Measurements from ENCODE around the gene VPS52.

Gene VPS52

DNA sequence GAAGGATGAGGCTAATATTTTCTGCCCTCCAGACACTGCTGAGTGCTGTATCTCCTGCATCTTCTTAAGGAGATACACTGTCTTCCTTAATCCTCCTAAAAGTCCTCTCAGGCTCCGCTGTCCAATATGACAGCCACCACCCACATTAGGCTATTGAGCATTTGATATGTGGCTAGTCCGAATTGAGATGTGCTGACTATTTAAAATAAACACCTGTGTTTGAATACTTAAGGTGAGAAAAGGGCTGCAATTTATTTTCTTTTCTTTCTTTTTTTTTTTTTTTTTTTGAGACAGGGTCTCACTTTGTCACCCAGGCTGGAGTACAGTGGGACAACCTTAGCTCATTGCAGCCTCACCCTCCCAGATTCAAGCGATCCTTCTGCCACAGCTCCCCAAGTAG, 30.2 kb upstream of the VPS52 start:
- TF ChIP-seq, protein P1, sequence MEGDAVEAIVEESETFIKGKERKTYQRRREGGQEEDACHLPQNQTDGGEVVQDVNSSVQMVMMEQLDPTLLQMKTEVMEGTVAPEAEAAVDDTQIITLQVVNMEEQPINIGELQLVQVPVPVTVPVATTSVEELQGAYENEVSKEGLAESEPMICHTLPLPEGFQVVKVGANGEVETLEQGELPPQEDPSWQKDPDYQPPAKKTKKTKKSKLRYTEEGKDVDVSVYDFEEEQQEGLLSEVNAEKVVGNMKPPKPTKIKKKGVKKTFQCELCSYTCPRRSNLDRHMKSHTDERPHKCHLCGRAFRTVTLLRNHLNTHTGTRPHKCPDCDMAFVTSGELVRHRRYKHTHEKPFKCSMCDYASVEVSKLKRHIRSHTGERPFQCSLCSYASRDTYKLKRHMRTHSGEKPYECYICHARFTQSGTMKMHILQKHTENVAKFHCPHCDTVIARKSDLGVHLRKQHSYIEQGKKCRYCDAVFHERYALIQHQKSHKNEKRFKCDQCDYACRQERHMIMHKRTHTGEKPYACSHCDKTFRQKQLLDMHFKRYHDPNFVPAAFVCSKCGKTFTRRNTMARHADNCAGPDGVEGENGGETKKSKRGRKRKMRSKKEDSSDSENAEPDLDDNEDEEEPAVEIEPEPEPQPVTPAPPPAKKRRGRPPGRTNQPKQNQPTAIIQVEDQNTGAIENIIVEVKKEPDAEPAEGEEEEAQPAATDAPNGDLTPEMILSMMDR (IDR thresholded peaks at IDR 0.05; ENCODE audit: low read depth, low read length), result no peak
- H3K4me3 ChIP-seq (replicated peaks in 1 of 2; ENCODE audit: low read depth in 2 of 2, low read length in 2 of 2), result no peak overlapping the region
- no peak for DNase-seq (ENCODE audit: low read depth in 2 of 2)

DNA sequence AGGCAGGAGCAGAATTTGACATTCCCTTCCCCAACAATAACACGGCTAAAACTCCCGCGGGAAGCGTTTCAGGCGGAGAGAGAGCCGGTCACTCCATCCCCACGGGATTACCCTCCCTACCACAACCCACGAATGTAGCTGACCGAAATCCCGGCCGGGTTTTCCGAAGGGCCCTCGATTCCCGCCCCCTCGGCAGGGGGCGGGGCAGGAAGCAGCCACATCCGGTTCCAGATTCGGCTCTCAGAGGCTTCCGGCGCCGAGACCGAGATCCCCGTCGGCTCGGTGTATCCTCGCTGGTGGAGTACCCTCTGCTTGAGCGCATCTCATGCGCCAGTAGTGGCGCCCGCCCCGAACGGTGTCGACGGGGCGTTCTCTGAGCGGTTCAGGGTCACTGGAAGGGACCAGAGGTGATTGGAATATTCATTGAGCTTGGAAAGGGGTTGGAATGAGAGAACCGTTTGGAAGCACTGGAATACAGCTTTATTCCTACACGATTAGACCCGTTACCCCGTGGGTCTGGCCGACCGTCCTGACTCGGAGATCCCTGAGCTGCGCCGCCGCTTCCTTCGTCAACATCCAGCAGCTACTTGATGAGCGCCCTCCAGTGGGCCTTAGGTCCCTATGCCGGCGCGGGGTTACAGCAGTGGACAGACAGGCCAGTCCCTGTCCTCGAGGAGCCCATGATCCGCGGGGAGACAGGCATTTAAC, 27.7 kb upstream of the VPS52 start:
- H3K4me3 ChIP-seq (replicated peaks in 1 of 2; ENCODE audit: low read depth in 2 of 2, low read length in 2 of 2), result peak overlapping the region; percentile 63 to 80
- TF ChIP-seq, protein P1 (IDR thresholded peaks at IDR 0.05; ENCODE audit: low read depth, low read length), result peak; percentile 90
- peak; percentile 94 to 95 for DNase-seq (ENCODE audit: low read depth in 2 of 2)

DNA sequence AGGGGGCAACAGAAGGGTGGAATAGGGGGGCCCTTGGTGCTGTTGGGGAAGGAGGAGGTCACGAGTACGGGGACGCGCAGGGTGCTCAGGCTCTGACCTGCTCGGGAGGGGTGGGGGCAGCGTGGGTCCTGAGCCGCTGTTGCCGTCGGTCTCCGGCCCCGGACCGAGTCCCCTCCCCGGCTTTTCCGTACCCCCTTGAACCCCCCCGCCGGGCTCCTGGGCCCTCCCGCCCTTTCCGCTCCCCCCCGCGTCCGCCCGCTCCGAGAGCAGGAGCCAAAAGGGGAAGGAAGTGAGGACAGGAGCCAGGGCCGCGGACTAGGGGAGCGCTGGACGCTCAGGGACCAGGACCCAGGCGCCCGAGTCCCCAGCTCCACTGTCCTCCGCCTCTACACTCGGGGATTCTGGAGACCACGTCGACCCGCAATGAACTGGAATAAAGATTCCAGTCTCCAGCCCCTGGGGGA, 27.1 kb upstream of the VPS52 start, which contains the start of gene RGL2:
RGL2 (minus strand) TSS at position 170 of the 464 bp plus-strand sequence. CDS start 332 bp downstream, outside the sequence.
- DNase-seq (ENCODE audit: low read depth in 2 of 2), result peak in 1 of 2 donors; percentile 80
- TF ChIP-seq, protein P1 (IDR thresholded peaks at IDR 0.05; ENCODE audit: low read depth, low read length), result no peak
- H3K4me3 ChIP-seq (replicated peaks in 1 of 2; ENCODE audit: low read depth in 2 of 2, low read length in 2 of 2), result peak within 1 kb of the TSS; percentile 63 to 80

DNA sequence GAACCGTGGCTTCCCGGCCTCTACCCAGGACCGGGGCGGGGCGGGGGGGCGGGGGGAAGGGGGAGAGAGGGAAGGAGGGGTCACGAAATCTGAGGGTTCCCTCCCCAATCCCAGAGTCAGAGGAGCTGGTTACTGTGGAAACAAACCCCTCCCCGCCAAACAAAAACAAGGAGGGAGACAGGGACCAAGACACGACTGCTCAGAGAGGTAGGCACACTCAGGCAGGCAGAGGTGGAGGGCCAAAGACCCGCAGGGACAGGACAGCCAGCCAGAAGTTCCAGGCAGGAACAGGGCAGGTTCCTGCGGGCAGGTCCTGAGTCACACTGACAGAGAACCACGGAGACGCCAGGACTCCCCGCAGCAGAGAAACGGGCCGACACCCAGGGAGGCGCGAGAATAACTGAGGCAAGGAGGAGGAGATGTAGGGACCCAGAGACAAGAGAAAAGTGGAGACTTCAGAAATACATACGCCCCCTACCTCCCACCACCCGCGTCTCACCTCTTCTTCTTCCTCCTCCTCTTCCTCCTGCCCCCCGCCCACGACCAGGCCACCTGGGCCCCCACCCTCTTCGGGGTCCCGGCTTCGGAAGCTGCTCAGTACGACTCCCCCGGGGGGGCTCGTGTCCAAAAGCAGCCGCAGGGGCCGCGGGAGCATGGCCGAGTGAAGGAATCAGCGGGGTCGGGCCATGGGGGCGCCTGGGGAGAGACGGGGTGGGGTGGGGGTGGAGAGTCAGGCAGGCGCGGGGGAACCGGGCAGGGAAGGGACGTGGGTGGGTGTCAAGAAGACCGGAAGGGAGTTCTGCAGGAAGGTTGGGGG, 26.5 kb upstream of the VPS52 start:
- TF ChIP-seq, protein P1 (IDR thresholded peaks at IDR 0.05; ENCODE audit: low read depth, low read length), result no peak
- peak overlapping the region; percentile 63 to 80 for H3K4me3 ChIP-seq (replicated peaks in 1 of 2; ENCODE audit: low read depth in 2 of 2, low read length in 2 of 2)
- DNase-seq (ENCODE audit: low read depth in 2 of 2), result peak; percentile 85 to 91

DNA sequence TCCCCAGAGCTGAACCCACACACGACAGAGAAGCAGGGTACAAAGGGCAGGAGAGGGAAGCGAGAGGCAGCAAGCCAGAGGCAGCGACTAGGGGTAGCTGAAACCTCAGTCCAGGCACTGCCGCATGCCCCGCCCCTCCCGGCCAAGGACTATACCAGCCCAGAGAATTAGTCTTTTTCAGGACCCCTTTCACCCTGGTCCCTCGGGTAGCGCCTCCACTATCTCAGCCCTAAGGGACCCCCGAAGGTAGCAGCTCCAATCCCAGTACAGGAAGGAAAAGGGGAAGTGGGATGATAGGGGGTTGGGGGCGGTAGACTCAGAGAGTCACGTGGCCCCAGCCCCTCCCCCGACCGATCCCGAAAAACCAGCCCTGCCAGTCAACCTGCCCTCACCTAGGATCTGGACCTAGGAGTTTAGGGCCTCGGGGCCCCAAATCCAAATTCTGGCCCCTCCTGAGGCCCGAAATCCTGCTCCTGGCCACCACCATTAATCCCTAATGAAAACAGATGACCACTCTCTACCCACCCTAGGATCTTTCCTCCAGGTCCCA, 25.8 kb upstream of the VPS52 start:
- DNase-seq (ENCODE audit: low read depth in 2 of 2), result no peak
- TF ChIP-seq, protein P1 (IDR thresholded peaks at IDR 0.05; ENCODE audit: low read depth, low read length), result no peak
- peak overlapping the region; percentile 49 to 63 for H3K4me3 ChIP-seq (replicated peaks in 1 of 2; ENCODE audit: low read depth in 2 of 2, low read length in 2 of 2)

DNA sequence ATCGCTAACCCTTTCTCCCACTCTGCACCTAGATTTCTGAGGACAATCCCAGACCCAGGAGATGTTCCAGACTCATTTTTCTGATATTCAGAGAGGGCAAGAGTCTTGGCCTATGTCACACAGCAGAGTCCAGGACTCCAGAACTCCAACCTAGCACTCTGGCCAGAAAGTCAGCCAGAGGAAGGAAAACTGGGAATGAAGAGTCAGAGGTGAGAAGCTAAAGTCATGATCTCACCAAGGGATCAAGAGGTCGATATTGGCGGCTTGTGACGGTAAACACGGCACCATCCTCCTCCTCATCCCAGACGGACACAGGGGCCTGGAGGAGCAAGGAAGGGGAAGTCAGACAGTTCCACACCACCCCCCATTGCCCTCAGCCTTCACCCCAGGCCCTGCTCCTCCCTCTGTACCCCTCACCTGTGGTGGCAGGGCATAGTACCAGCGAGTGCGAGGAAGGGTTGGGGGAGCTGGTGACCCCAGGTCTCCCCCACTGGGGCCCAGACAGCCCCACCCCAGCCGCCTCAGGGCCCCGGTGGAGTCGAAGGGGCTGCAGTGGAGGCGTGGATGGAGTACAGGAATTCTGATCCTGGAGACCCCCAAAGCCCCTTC, 25.2 kb upstream of the VPS52 start:
- no peak for DNase-seq (ENCODE audit: low read depth in 2 of 2)
- TF ChIP-seq, protein P1 (IDR thresholded peaks at IDR 0.05; ENCODE audit: low read depth, low read length), result no peak
- H3K4me3 ChIP-seq (replicated peaks in 1 of 2; ENCODE audit: low read depth in 2 of 2, low read length in 2 of 2), result peak overlapping the region; percentile 49 to 63

Measured in cardiac fibroblast (primary cell).